Endothelial cell of umbilical vein (primary cell): ENCODE data around the gene FMN1.

Source experiments
- EZH2 ChIP-seq: IDR thresholded peaks from 2 replicates; pipeline ENCODE4 v1.6.1; 2012; ENCODE audit warnings: borderline replicate concordance, low read depth, mild to moderate bottlenecking, moderate library complexity, low read length, inconsistent platforms; ENCODE audit not compliant: severe bottlenecking
- POLR2A ChIP-seq: IDR thresholded peaks from 2 replicates; pipeline ENCODE4 v1.6.1; 2012; ENCODE audit warnings: low read depth, mild to moderate bottlenecking, control low read depth, low read length
- POLR2AphosphoS5 ChIP-seq: IDR thresholded peaks from 2 replicates; pipeline ENCODE4 v1.6.1; 2012; ENCODE audit warnings: low read depth, mild to moderate bottlenecking, control low read depth, low read length, moderate library complexity; ENCODE audit not compliant: insufficient read depth

- no peak for TF ChIP-seq EZH2
- TF ChIP-seq POLR2AphosphoS5, result no peak
- TF ChIP-seq POLR2A, result no peak
Observed at GRCh38 chr15:32823750-32824149, 370.8 kb downstream of the FMN1 start.
